GM20431 (cell line): ENCODE data around the gene MAN1A2.
"Not testable (repeated sequence)": the region's sequence is repeated elsewhere in the genome, so short reads cannot be mapped to it uniquely, and the experiment has no call there.

Source experiments
- in situ Hi-C: fragments of 300-500 bp; cut with MseI, MboI; formaldehyde crosslinking; loops from one replicate; pipeline ENCODE4 v1.15.0; 2020; ENCODE audit warnings: low sequenced_read_pairs; ENCODE audit not compliant: unreplicated experiment

MAN1A2 gene

DNA sequence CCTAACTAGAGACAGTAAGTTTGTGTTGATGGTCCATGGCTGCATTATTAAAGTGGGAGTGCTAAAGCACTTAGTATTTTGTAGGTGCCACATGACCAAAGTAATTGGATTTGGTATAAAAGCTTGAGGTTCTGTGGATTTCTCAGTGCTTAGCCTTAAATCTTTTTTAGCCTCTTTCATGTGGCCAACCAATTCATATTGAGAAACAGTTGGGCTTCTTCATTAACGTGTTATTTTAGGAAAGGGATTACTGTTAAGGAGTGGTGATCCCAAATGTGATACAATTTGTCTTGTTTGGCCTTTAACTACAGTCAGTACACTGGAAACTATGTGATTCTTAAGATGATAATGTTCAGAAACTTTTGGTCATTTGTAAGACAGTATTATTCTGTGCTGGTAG lies 25.5 kb downstream of the MAN1A2 start:
- in situ Hi-C loops, result no loop called here

DNA sequence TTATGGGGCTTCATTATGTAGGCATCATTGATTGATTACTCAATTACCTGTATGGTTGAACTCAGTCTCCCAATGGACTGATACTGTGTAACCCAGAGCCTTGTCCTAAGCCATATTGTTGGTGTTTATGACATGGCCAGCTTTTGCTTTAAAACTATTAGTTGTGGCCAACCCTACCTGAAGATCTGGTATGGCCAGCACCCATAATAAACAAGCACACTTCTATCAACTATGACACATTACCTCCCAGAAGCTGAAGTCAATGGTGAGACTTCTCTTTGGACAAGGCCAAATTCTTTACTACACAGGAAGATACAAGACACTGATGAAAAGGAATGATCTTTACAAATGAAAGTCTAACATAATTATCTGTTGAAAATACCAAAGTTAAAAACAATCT lies 28.8 kb downstream of the MAN1A2 start:
- in situ Hi-C loops, result no loop called here

DNA sequence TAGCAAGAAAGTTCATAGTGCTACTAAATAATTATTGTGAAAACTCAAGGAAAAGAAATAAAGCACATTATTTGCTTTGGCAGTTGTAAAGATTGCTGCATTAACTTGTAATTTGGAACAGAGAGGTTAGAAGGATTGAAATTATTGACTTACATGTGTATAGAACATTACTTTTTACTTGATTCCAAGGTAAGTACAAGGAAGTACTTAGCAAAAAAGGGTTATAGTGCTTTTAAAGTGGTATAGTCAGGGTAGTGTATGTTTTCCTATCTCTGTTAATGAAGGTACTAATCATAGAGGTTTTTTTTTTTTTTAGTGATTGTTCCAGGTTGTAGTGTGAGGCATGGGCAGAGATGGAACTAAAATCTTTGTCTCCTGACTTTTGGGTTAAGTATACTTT lies 29.4 kb downstream of the MAN1A2 start:
- in situ Hi-C loops, result no loop called here

DNA sequence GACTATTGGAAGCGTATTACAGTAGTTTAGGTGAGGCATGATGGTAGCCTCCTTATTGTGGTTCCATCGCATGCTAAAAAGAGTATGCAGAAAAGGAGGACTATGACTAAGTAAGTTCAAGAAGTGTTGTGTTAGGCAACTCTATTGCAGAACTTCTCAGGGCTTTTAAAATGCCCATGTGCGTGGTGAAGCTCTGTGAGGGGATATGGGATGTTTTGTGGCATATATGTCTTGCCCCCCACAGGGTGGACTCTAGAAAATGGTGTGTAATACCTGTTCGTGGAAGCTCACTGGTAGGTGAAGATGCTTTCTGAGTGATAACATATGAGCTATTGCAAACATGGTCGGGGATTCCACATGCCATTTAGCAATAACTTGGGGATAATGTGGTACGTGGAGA lies 31.7 kb downstream of the MAN1A2 start:
- in situ Hi-C loops, result no loop called here

DNA sequence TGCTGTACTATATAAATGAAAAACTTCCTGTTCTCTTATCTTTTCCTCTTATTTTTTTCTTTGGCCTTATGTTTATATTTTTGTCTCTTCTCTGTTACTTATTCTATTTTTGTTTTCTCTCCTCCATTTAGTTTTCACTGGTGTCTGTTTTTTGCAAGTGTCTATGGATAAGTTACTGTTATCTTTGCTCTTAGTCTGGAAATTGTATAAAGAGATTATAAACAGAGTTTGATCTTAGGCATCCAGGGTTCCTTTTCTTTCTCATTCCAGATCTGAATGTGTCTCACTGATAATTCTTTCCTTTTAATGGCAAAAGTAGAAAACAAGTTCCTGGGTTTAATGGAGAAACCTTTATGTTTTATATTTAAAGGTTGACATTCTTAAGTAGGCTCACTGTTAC lies 34.5 kb downstream of the MAN1A2 start:
- in situ Hi-C loops, result no loop called here

DNA sequence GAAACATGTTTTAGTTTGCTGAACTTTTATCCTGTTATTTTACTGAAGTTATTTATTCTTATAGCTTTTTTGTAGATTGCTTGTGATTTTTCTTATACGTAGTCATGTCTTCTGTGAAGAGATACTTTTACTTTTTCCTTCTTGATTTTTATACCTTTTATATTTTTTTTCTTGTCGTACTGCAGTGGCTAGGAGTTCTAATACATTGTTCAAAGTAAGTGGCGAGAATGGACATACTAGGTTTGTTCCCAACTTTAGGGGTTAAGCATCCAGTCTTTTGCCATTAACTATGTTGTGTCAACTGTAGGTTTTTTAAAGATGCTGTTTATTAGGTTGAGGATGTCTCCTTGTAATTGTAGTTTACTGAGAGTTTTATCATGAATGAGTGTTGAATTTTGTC lies 36.3 kb downstream of the MAN1A2 start:
- in situ Hi-C loops, result no loop called here

DNA sequence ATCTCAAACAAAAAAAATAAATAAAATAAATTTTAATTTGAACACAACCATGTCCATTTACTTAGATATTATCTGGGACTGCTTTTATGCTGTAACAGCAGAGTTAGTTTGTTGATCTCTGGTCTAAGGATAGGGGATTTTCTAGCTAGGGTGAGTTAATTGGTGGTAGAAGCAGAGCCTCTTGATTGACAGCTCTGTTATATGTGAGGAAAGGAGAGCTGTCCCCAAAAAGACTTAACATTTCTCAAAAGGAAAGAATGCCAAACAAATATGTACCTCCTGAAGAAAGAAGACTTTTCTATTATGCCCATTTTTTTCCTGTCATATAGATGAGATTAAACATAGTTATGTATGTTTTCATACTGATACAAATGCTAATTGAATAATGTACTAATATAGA lies 37.8 kb downstream of the MAN1A2 start:
- in situ Hi-C loops, result no loop called here

DNA sequence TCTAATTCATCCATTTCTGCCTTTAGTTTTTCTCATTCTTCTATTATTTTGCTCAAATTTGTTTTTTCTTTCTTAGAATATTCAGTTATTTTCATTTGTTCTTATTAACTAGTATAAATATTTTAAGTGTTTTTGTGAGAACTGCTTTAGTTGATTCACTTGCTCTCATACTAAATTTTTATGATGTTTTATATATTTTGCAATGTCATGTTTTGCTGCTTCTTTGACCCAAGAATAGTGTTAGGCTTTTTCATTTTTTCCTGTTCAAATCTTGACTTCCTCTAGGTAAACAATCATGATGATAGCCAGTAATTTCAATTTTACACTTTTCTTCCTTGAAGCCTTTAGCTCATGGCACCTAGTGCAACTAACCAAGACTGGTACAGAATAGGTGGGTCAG lies 45.2 kb downstream of the MAN1A2 start:
- in situ Hi-C loops, result no loop called here

DNA sequence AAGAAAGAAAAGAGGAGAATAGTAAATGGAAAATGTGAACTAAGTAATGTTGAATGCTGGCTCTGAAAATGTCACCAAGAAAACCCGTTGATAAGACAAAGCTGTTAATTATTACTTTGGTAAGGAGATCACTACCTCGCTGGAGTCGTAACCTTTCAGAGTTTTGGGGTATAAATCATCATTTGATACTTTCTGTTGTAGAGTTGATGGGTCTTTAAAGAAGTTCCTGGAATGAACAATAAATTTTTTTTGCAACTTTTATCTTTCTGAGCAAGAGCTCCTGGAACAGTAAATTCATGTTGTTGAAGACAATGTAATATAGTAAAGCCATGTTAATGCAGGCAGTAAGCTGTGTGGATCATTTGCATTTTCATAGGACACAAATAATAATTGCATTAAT lies 46.2 kb downstream of the MAN1A2 start:
- in situ Hi-C loops, result no loop called here

DNA sequence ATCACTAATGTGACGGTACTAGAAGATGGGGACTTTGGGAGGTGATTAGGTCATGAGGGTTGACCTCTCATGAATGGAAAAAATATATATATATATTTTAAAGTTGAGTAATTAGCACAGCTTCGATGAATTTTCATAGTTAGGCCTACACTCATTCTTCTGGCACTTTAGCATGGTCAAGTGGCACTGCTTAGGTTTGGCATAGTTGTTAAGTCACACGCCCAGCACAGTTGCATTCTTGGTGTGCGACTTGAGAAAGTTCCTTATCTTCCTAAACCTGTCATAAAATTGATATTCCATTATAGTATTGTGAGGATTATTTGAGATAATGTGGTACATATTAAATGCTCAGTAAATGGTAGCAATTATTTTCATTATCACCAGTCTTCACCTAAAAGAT lies 47.7 kb downstream of the MAN1A2 start:
- in situ Hi-C loops, result no loop called here

DNA sequence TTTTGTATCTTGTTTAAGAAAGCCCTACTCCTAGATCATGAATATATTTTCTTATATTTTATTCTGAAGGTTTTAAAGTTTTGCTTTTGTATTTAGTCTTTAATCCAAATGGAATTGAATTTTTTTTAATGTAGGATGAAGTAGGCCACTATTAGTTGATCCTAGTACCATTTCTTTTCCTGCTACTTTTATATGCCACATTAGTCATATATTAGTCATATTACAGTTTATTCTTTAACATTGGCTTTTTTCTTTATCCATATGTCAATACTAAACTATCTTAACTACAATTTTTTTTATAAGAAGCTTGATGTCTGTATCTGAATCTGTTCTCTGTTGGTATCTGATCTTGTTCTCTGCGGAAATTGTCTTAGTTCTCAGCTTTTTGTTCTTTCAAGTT lies 48.8 kb downstream of the MAN1A2 start:
- in situ Hi-C loops, result no loop called here

DNA sequence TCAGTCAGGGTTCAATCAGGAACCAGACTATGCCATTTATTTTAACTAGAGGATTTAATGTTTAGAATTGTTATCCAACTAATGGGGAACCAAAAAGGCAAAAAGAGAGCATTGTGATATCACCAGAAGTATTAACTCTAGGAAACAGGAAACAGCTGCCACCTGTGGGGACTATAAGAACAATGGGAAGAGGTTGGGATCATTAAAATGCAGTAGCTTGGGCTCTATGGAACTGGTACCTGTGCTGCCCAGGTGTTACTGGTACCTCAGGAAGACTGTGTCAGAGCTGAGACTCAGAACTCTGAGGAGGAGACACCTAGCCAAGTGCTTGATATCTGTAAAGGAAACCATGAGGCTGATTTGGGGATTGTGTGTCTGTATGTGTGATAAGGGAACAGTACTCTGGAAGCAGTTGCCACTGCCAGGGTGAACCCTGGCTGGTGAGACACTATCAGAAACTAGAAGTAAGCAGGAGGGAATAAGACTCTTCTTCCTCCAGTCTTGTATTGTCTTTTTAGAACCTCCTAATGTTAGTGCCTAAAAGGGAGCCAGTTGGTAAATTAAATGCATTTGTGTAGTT lies 49.4 kb downstream of the MAN1A2 start:
- in situ Hi-C loops, result no loop called here

DNA sequence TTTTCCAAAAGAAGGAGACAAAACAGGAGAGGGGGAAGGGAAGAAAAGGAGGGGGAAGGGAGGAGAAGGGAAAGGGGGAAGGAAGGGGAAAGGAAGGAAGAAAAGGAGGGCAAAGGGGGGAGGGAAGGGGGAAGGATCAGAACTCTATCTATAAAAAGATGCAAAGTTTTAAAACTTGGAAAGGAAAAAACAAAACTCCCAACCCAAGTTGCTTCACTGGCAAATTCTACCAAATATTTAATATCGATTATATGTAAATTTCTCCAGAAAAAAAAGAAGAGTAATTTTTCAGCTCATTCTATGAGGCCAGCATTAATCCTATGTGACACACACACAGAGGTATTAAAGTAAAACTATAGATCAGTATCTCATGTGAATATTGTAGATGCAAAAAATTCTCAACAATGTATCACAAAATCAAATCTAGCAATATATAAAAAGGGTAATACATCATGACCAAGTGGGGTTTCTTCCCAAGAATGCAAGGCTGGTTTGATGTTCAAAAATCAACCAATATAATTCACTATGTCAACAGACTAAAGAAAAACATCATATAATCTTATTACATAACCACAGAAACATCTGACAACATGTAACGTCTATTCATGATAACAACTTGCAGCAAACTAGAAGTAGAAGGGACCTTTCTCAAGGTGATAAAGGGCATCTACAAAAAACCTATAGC lies 57.9 kb downstream of the MAN1A2 start:
- in situ Hi-C loops, result no loop called here

DNA sequence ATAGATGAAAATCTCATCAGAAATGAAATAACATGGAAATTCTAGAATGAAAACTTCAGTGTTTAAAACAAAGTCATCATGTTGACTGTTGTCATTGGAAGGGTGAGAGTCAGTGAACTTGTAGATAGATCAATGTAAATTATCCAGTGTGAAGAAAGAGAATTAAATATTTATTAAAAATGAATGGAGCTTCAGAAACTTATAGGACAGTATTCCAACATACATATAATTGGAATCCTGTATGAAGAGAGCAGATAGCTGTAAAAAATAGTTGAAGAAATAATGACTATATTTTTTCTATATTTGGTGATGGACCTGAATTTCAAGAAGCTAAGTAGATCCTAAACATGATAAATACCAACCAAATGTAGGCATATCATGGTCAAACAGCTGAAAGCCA lies 60.0 kb downstream of the MAN1A2 start:
- in situ Hi-C loops, result no loop called here

DNA sequence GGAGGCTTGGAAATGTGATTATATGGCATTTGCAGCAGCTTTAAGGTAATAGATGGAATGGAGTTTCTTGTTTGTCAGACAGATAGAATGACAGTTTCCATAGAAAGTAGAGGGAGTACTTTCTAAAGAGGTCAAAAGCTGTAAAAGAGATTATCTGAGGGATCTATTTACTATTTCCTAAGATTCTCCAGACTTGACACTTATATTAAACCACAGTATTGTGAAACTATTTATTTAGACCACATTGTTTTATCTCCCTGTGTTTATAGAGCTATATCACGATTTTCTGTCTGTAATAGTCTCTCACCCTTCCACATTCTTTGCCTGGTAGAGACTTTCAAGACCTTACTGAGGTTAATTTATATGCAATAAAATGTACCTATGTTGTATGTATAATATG lies 66.7 kb downstream of the MAN1A2 start:
- in situ Hi-C loops, result no loop called here

DNA sequence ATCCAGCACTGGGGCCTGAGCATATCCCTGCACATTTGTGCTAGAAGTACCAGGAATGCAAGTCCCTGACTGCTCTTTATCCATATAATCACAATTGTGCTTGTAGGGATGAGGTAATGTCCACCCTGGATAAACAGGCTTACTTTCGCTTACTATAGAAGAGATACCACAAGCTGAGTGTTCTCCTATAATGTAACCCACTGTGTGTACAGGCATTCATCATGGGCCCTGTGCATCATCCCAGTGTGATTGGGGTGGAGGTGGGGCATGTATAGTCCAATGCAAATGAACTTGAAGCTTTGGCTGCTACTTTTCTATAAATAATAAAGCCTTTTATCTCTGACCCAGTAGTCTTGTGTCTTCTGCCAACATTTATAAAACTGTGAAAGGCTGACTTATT lies 69.3 kb downstream of the MAN1A2 start:
- in situ Hi-C loops, result no loop called here

DNA sequence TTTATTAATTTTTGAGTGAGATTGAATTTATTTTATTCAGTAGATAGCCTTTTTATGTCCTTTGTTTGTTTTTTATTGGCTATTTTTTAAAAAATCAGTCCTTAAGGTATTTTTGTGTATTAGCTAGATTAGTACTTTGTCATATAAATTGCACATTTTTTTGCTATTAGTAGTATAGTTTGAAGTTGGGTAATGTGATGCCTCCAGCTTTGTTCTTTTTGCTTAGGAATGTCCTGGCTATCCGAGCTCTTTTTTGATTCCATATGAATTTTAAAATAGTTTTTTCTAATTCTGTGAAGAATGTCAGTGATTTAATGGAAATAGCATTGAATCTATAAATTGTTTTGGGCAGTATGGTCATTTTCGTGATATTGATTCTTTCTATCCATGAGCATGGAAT lies 80.4 kb downstream of the MAN1A2 start:
- in situ Hi-C loops, result no loop called here

DNA sequence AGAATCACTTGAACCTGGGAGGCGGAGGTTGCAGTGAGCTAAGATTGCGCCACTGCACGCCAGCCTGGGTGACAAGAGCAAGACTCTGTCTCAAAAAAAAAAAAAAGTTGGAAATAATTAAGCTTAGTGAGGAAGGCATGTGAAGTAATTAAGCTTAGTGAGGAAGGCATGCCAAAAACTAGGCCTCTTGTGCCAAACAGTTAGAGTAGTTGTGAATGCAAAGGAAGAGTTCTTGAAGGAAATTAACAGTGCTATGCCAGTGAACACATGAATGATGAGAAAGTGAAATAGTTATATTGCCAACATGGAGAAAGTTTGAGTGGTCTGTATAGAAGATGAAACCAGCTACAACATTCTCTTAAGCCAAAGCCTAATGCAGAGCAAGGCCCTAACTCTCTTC lies 85.0 kb downstream of the MAN1A2 start:
- in situ Hi-C loops, result no loop called here

DNA sequence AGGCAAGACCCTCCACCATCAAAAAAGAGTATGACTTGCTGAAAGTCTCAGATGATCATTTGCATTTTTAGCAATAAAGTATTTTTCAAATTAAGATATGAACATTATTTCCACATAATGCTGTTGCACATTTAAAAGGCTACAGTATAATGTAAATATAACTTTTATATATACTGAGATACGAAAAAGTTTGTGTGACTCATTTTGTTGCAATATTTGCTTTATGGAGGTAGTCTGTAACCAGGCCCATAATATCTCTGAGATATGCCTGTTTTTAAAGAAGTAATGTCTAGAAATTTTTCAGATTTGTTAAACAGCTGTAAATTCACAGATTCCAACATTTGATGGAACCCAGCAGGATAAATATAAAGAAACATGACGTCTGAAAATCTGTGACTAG lies 86.7 kb downstream of the MAN1A2 start:
- in situ Hi-C loops, result no loop called here

DNA sequence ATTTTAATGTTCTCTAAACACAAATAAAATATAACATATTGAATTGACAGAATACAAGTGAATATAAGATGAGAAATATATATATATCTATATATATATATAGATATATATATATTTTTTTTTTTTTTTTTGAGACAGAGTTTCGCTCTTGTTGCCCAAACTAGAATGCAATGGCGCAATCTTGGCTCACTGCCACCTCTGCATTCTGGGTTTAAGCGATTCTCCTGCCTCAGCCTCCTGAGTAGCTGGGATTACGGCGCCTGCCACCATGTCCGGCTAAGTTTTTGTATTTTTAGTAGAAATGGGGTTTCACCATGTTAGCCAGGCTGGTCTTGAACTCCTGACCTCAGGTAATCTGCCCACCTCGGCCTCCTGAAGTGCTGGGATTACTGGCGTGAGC lies 91.2 kb downstream of the MAN1A2 start:
- in situ Hi-C loops, result not testable (repeated sequence)

DNA sequence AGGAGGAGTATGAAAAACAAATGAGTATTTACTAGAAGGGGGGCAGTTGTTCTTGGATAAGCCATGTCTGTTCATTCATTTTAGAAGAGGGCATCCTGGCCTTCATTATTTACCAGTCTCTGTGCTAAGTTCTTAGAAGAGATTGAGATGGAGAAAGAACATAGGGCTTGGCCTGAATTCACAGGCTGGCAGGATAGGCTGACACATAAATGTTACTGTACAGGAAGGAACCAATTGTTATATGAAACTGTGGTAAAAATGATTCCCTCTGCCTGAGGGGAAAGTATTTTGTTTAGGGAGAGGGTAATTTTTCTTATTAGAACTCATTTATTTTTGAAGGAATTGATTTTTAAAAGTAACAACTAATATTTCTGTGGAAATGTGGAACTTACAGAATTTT lies 99.5 kb downstream of the MAN1A2 start:
- in situ Hi-C loops, result no loop called here

DNA sequence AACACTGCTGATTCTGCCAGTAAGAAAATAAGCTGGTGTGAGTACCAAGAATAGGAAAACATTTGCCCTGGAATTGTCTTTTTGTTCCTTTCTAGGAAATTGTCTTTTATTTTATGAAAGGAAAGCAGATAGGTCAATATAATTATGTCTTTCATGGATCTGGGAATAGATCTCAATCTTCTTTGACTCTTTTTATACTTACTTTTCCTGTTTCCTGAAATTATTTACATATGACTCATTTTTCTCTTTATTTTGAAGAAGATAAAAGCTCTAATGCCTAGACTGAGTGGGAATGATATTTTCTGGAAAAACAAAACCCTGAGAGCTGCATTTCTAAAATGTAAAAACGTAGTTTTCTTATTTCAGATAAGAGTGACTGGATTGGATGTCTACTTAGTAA lies 100.1 kb downstream of the MAN1A2 start:
- in situ Hi-C loops, result no loop called here
